HG03108 (cell line): ENCODE results near the gene SCAF8.
"Not testable (repeated sequence)": the region's sequence is repeated elsewhere in the genome, so short reads cannot be mapped to it uniquely, and the experiment has no call there.

Experiments used
- ATAC-seq: cut with Tn5 transposase; IDR thresholded peaks from one replicate; pipeline ENCODE4 v1.9.1; 2021; ENCODE audit warnings: moderate library complexity; ENCODE audit not compliant: unreplicated experiment

Gene SCAF8

DNA sequence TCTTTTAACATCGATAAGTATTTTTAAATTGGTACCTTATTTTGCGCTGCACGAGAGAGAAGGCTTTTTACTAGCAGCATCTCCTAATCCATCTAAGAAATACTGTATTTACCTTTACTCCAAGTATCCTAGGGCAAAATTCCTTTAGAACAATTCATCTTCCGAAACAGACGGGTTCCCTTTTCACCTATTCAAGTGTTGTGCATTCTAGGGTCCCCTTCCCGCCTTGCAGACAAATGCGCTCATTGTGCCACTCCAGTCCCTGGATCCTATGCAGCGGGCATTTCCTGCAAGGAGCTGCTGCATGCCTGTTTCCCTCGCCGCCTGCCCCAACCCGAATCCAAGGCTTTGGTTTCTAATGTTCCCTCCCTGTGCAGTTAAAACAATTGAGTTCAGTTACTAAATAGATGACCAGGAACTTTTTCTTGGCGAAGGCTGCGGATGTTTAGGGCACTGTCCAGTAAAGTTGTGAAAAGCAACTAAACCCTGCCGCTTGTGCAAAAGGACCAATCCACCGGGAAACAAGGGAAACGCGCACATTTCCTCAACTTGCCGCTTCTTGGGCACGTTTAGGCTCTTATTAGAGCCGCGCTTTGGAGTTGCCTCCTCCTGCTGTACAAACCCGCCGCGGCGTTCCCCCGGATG, 556 bp upstream of the SCAF8 start:
- no peak for ATAC-seq

DNA sequence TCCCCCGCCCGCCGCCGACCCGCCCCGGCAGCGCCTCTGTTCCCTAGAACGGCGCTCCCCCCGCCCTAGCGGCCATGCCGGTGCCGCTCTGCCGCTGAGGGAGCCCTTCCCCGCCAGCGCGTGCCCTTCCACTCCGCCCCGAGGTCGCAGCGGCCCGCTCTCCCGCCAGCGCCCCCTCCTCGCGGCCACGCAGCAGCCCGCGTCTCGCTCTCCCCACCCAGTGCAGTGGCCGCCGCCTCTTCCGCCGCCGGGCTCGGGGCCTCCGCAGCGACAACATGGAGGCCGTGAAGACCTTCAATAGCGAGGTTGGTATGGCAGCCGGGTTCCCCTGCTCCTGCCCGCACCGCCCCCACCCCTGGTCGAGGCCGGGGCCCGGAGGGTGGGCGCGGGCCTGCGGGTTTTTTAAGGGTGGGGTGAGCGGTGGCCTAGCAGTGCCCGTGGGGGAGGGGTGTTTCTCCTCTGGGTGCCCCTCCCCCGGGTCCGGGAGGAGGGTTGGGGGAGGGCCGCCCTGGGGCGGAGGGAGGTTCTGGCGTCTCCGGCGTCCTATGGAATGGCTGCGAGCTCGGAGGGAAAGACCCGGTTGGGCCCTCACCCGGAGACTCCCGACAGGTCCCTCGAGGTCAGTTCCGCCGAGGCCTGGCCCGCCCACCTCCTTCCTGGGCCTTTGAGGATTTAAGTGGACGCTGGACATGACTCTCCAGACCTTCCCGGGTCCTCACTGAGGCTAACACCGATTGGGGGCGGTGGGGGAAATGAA, 588 bp downstream of the SCAF8 start:
- peak; percentile 71 for ATAC-seq

DNA sequence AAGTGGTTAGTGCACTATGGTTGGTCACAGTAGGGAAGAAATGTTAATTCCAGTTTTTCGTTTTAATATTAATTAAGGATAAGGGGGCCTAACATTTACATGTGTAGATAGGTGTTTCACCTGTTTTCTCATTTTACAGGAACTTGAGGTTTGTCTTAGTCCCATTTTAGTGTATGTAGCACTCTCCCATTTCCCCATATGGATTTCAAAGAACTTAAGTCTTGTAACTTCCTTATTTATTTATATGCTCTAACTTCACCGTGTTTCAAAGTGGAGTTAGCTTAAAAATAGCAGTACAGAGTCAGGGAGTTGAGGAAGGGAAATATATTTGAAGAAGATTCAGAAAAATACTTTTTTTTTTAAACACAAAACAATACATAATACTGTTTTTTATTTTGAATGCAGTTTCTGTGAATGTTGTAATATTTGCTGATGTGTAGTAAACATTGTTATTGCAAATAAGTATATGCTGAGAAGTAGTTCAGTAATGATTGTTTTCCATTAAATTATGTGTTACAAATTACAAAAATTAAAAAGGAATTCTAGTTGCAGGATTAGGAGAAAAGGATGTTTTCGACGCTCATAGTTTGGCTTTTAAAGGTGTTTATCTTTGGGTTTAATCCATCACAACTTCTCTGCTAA, 3.5 kb downstream of the SCAF8 start:
- ATAC-seq: no peak

DNA sequence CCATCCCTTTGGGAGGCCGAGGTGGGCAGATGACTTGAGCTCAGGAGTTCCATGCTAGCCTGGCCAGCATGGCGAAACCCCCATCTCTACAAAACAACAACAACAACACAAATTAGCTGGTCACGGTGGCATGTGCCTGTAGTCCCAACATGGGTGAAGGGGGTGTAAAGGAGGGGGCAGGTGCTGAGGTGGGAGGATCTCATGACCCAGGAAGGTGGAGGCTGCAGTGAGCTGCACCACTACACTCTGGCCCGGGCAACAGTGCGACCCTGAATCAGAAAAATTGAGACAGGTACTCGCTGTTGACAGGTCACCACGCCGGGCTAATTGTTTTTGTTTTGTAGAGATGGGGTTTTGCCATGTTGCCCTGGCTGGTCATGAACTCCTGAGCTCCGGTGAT, 4.2 kb downstream of the SCAF8 start:
- no peak for ATAC-seq

GRCh38 chr6:154738551-154738961, 5.3 kb downstream of the SCAF8 start:
- ATAC-seq: no peak

GRCh38 chr6:154740658-154741057, 7.4 kb downstream of the SCAF8 start:
- ATAC-seq: no peak

GRCh38 chr6:154742891-154743290, 9.7 kb downstream of the SCAF8 start:
- no peak for ATAC-seq

DNA sequence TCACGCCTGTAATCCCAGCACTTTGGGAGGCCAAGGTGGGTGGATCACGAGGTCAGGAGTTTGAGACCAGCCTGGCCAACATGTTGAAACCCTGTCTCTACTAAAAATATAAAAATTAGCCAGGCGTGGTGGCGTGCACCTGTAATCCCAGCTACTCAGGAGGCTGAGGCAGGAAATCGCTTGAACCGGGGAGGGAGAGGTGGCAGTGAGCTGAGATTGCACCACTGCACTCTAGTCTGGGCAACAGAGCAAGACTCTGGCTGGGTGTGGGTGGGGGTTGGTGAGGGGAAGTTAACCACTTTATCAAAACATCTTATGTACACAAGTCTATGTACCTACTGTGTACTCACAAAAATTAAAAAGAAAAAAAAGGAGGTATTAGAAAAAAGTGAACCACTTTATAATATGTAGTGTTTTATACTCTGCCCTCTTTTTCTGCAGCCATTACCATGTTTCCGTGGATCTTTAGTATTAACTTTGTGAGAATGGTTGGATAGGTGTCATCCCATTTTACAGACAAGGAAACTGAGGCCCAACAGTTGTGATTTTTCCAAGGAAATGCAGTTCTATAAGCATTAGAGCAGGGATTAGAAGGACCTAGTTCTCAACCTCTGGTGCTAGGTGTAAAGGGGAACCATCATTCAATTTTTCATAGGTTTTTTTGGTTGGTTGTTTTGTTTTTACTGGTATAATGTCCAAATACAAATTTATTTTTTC, 11.0 kb downstream of the SCAF8 start:
- not testable (repeated sequence) for ATAC-seq

DNA sequence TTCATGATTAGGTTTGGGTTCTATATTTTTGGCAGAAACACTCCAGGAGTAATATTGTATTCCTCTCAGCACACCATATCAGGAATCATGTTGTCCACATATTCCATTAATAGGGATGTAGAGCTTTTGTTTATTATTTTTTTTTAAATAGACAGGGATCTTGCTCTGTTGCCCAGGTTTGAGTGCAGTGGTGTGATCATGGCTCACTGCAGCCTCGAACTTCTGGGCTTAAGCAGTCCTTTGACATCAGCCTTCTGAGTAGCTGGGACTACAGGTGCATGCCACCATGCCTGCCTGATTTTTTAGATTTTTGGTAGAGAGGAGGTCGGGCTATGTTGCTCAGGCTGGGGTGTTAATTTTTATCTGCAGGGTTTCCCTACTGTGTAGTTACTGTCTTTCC, 12.0 kb downstream of the SCAF8 start:
- ATAC-seq: no peak

DNA sequence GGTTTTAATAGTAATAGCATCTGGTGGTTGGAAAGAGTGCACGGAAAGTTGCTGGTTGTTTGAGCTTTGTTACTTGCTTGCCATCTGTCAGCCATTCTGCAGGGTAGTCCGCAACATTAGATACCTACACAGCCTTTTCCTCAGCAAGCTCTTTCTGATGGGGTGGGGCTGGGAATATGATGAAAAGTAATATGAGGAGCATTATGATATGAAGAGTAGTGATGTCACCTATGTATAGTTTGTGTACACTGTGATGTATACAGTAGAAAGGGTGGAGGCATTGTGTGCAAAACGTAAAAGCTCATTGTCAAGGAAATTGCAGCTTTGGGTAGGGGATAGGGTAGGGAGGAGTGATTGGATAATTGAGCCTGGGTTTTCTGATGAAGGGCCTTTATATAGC, 16.1 kb downstream of the SCAF8 start:
- ATAC-seq: no peak

- no peak for ATAC-seq
Measured at GRCh38 chr6:154751011-154751800, 18.0 kb downstream of the SCAF8 start.

DNA sequence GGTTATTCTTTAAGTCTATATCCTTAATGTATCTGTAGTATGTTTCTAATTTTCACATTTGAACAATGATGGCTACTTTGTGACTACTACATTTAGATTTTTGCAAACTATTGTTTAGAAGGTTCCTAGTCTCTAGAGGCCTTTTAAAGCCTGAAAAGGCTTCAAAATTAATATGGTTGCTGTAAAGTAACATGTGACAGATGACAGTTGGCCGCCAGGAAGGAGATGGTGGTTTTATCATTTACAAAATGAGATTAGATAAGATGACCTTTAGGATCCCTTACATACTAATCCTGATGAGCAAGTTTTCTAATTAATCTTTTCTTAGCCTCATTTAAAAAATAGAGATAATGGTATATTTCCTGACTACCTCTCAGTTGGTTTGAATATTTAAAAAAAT, 18.8 kb downstream of the SCAF8 start:
- ATAC-seq: no peak

DNA sequence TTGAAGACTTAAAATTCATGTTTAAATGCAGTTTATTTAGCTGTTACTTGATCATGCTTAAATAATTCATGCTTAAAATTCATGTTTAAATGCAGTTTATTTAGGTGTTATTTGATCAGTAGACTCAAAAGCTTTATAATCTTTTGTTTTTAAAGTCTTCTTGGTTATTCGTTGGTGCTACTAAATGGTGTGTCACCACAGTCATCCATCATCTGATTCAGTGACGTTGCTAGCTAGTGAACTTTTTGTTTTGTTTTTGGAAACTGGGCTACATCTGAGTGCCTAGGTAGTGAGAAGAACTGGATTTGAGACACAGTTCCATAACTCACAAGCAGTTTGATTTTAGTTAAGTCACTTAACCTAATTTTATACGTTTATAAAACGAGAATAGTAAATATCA, 20.9 kb downstream of the SCAF8 start:
- ATAC-seq: no peak

GRCh38 chr6:154757352-154758050, 24.3 kb downstream of the SCAF8 start:
- ATAC-seq: no peak

DNA sequence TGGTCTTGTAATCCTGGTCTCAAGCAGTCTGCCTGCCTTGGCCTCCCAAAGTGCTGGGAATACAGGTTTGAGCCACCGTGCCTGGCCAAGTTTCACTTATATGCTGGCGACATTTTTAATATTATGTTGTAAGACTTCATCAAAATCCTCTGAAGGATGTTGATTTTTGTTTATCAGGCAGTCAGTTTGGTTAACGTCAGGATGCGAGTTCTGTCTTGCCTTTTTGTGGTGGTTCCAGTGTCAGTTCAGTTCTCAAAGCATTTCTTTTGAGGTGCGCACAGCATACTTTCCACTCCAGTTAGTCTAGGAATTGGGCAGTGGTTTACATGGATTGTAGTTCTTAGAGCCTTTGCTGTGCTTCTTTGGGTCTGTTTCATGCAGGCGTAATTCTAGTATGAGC, 24.9 kb downstream of the SCAF8 start:
- no peak for ATAC-seq

- no peak for ATAC-seq
Measured at GRCh38 chr6:154763650-154764049, 30.4 kb downstream of the SCAF8 start.

DNA sequence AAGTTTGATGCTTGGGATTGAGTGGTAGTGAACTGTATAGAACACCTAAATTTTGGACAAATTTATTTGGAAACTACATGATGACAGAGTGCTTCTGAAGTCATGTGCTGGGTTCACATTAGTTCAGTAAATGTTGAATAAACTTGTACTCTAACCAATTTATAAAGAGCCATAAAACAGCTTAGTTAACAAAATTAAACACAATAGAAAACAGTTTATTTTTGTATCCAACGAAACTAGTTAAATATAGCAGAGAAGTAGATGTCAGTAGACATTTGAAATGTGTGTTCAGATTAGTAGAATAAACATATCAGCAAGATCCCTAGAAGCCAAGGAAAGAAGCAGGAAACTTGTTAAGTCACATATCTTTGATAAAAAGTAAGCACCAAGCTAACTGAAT, 32.1 kb downstream of the SCAF8 start:
- ATAC-seq: no peak

- ATAC-seq: no peak
Measured at GRCh38 chr6:154766288-154766687, 33.1 kb downstream of the SCAF8 start.

DNA sequence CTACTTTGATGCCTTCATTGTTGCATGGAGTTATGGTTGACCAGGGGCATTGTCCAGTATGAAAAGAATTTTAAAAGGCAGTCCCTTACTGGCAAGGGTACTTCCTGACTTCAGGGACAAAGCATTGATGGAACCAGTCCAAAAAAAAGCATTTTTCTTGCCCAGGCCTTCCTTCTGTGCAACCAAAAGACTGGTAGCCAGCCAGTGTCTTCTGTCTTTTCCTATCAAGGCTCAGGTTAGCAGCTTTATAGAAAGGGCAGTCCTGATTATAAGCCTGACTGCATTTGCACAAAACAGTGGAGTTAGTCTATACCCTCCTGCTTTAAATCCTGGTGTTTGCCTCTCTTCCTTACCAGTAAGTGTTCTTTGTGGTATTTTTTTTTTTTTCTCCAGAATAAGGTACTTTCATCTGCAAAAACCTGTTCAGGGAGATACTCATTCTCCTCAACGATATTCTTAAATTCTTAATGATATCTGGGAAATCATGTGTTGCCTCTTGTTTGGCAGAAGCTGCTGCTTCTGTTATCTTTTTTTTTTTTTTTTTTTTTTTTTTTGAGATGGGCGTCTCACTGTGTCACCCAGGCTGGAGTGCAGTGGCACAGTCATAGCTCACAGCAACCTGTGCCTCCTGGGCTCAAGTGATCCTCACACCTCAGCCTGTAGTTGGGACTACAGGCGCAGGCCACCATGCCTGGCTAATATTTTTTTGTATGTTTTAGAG, 33.9 kb downstream of the SCAF8 start:
- ATAC-seq: no peak

DNA sequence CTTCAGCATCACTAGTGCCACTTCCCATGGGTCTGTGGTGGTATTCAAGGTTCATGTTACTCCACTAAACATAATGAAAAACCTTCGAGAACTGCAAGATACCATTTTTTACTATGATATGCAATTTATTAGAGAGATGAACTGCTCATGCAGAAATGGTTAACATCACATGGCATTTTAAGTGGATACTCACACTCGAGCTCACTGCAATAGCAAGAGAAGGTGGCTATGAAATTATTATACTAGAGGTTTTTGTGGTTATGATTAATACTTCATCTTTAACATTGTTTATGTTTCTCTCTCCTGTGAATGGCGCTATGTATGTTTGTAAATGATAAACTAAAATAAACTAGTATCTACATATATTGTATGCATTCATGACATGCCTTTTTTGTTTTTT, 35.1 kb downstream of the SCAF8 start:
- ATAC-seq: no peak
